Body of pancreas (tissue), 4 donors: Measurements from ENCODE around the gene EVL.

Source experiments
- CTCF ChIP-seq, 7 experiments: fragments of 450-650 bp in 4 of 7; fragments of 200-600 bp in 3 of 7; sonication (generic) in 3 of 7; IDR thresholded peaks; one replicate each; pipeline ENCODE4 v1.5.1; 2016 to 2019; ENCODE audit warnings: antibody characterized with exemption in 7 of 7
- POLR2A ChIP-seq, 3 donors: fragments of 450-650 bp; IDR thresholded peaks; one replicate each; pipeline ENCODE4 v1.6.1; 2016; ENCODE audit warnings: antibody characterized with exemption in 3 of 3, mild to moderate bottlenecking in 2 of 3

GRCh38 chr14:100135784-100136183 is 70.6 kb downstream of the EVL start:
- no peak for TF ChIP-seq CTCF (IDR thresholded peaks at IDR 0.05)
- no peak for TF ChIP-seq POLR2A (IDR thresholded peaks at IDR 0.05)
